SK-N-SH (cell line): ENCODE measurements around the gene SYT7.

Source experiments
- EP300 ChIP-seq, 2 experiments: IDR thresholded peaks; 2 replicates each; pipeline versions ENCODE4 v1.4.0 to v1.6.1; 2012; ENCODE audit warnings: borderline replicate concordance in 1 of 2, low read depth in 1 of 2, low read length in 1 of 2
- GATA2 ChIP-seq: sonication (generic); formaldehyde crosslinking; IDR thresholded peaks from 2 replicates; pipeline ENCODE4 v1.5.0; 2020; ENCODE audit warnings: mild to moderate bottlenecking, missing genetic modification reagents
- MEF2A ChIP-seq: IDR thresholded peaks from 2 replicates; pipeline ENCODE4 v1.4.0; 2012; ENCODE audit warnings: low read depth, borderline replicate concordance
- POLR2AphosphoS5 ChIP-seq: IDR thresholded peaks from 2 replicates; pipeline ENCODE4 v1.6.1; 2012; ENCODE audit warnings: low read depth, low read length
- RXRA ChIP-seq: IDR thresholded peaks from 2 replicates; pipeline ENCODE4 v1.4.0; 2012; ENCODE audit warnings: low read depth, mild to moderate bottlenecking, borderline replicate concordance
- TAF1 ChIP-seq: IDR thresholded peaks from 2 replicates; pipeline ENCODE4 v1.6.1; 2012; ENCODE audit warnings: low read depth, mild to moderate bottlenecking, low read length, moderate library complexity, borderline replicate concordance
- TF ChIP-seq, protein P1 (sequence below): IDR thresholded peaks from 2 replicates; pipeline ENCODE4; 2012
- TF ChIP-seq, protein P2 (sequence below): fragments of 200-600 bp; sonication (generic); IDR thresholded peaks from 2 replicates; pipeline ENCODE4 v1.6.1; 2017; ENCODE audit warnings: antibody characterized with exemption, mild to moderate bottlenecking, moderate library complexity

DNA sequence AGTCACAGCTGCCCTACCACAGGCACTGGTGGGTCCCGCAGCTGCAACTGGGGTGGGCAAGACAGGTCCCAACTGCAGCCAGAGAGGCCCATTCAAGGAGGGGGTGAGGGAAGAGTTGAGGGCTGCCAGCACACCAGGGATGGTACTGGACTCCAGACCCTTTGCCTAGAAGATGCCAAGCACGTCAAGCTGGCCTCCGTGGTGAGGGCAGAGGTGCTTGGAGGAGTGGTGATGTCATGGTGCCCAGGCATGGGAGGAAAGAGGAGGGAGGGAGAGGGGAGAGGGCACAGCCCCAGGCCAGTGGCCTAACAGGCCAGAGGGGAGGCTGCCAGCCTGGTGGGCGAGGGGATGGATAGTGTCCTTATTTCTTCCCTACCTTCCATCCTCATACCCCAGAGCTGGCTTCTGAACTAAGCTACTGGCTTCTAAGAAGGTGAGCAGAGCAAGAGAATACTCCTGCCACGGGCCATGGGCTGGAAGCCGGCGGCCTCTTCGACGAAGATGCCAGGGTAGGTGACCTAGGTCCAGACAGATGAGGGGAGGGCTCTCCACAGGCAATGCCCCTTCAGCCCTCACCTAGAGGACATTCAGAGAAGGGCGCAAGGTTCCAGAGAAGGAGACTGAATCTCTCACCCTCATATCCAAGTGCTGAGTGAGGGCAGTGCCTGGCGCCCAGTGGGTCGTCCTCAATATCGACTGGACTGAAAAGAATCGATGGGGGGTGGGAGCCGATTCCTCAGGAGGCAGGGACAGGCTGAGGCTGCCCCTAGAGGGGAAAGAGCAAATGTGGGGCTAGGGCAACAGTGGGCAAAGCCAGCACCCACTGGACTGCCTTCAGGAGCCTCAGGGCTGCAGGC is 1.8 kb downstream of the SYT7 start:
- TF ChIP-seq GATA2 (CRISPR knock-in tag) (no peak), RXRA (no peak), POLR2AphosphoS5 (no peak), EP300 (IDR thresholded peaks at IDR 0.05; ENCODE audit: borderline replicate concordance in 1 of 2, low read depth in 1 of 2, low read length in 1 of 2) (no peak), MEF2A (no peak), TAF1 (no peak)
- TF ChIP-seq, protein P1, sequence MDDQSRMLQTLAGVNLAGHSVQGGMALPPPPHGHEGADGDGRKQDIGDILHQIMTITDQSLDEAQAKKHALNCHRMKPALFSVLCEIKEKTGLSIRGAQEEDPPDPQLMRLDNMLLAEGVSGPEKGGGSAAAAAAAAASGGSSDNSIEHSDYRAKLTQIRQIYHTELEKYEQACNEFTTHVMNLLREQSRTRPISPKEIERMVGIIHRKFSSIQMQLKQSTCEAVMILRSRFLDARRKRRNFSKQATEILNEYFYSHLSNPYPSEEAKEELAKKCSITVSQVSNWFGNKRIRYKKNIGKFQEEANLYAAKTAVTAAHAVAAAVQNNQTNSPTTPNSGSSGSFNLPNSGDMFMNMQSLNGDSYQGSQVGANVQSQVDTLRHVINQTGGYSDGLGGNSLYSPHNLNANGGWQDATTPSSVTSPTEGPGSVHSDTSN = no peak
- TF ChIP-seq, protein P2, sequence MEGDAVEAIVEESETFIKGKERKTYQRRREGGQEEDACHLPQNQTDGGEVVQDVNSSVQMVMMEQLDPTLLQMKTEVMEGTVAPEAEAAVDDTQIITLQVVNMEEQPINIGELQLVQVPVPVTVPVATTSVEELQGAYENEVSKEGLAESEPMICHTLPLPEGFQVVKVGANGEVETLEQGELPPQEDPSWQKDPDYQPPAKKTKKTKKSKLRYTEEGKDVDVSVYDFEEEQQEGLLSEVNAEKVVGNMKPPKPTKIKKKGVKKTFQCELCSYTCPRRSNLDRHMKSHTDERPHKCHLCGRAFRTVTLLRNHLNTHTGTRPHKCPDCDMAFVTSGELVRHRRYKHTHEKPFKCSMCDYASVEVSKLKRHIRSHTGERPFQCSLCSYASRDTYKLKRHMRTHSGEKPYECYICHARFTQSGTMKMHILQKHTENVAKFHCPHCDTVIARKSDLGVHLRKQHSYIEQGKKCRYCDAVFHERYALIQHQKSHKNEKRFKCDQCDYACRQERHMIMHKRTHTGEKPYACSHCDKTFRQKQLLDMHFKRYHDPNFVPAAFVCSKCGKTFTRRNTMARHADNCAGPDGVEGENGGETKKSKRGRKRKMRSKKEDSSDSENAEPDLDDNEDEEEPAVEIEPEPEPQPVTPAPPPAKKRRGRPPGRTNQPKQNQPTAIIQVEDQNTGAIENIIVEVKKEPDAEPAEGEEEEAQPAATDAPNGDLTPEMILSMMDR = no peak
